LNCaP clone FGC (cell line): ENCODE results near the gene CA10.
A peak's percentile ranks its signal among the peaks of the same experiment; 100 is the strongest.

Source experiments
- DNase-seq: peaks from one replicate; pipeline ENCODE4 v3.0.0-alpha.2; 2011; ENCODE audit warnings: low read depth
- H3K4me3 ChIP-seq: 2 replicates; pipeline ENCODE4 v1.5.1; 2011; ENCODE audit warnings: mild to moderate bottlenecking, low read depth, low read length, control low read depth
- CTCF ChIP-seq: IDR thresholded peaks from 2 replicates; pipeline ENCODE4 v1.5.1; 2012; ENCODE audit warnings: mild to moderate bottlenecking; ENCODE audit not compliant: control insufficient read depth, insufficient read depth; ENCODE audit errors: extremely low read depth

CA10 gene

GRCh38 chr17:51840688-51841087 is 317.8 kb downstream of the CA10 start:
- H3K4me3 ChIP-seq, result no peak overlapping the region
- no peak for DNase-seq
- no peak for TF ChIP-seq CTCF

DNA sequence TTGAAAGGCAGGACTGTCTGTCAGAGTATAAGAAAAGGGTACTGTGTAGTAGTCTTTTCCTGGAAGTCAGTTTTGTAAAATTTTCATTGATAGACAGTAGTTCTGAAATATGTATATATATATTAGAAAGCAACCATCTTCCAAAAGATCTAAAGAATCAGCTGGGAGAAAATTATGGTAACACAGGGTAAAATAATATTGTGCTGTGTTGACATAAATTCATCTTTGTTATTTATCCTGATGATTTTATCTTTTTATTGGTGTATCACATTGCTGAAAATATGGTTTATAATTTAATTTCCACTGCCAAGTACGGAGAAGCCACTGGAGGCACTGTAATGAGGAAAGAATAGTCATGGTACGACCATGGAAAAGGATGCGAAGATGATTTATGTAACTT is 324.9 kb downstream of the CA10 start:
- TF ChIP-seq CTCF, result 0 out of 2 replicates have a peak, but pooled peaks have one; percentile 12
- no peak overlapping the region for H3K4me3 ChIP-seq
- no peak for DNase-seq

DNA sequence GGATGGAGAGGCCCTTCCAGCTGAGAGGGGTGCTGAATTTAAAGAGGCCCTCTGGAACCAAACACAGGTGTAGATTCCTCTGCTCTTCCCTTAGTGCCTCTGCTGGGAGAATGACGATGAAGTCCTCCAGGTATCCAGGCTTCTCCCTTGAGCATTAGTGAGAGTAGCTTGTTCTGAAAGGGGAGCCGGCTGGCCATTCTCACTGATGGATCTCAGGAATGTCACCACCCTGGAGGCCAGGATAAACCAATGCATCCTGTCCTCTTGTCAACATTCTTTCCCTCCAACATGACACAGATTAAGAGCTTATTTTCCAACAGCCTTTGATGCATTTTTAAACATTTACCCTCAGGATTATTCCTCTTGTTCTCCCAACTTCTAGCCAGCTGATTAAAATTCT is 325.5 kb downstream of the CA10 start:
- DNase-seq, result no peak
- TF ChIP-seq CTCF, result no peak

DNA sequence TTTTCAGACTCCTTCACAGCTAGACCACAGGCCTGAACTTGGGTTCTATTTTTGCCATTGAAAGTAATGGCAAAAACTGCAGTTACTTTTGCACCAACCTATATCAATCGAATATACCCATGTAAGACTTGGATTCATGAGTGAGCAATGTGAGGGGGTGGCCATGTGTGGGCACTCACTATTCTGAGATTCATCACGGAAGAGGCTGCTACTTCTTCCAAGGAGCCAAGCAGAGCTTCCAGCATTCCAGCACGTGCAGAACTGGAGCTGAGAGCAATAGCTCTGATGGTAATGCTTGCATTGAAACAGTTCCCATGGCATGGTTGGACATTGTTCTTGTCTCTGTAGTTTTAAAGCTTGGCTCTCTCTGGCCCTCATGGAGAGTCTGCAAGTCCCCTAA is 327.6 kb downstream of the CA10 start:
- no peak for TF ChIP-seq CTCF
- H3K4me3 ChIP-seq, result no peak overlapping the region
- no peak for DNase-seq

More for the DNA sequence above, 325.5 kb downstream of the CA10 start:
- H3K4me3 ChIP-seq, result no peak overlapping the region

DNA sequence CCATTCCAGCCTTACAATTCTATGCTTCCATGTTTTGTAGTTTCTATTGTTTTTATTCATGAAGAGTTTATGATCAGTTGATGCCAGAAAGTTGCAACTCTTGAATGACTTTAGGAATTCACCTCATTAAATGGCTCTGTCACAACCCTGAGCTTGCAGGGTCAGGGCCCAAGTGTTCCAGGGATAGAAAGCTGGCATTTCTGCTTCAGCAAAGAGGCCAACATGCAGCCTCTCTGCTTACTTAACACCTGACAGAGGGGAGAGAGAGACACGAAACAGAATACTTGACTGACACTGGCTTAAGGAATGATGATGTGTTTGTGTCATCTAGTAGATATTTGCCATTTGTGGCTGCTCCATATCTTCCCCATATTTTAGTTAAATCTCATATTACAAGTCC is 328.1 kb downstream of the CA10 start:
- no peak for TF ChIP-seq CTCF
- no peak overlapping the region for H3K4me3 ChIP-seq
- DNase-seq, result no peak

DNA sequence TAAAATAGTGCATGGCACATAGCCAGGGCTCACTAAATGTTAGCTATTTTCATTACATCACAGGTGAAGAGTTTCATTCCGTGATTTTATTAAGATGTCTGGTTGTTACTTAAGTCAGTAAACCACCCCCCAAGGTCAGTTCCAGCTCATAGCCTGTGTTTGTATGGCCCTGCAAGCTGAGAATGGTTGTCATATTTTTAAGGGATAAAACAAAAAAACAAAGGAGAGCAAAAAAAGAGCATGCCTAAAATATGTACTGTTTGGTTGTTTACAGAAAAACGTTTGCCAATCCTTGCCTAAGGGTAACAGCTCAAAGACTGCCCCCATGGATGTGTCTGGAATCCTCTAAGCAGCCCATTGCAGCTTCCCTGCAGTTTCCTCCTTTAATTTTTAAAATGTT is 329.6 kb downstream of the CA10 start:
- DNase-seq, result no peak
- TF ChIP-seq CTCF, result no peak
- H3K4me3 ChIP-seq, result no peak overlapping the region

DNA sequence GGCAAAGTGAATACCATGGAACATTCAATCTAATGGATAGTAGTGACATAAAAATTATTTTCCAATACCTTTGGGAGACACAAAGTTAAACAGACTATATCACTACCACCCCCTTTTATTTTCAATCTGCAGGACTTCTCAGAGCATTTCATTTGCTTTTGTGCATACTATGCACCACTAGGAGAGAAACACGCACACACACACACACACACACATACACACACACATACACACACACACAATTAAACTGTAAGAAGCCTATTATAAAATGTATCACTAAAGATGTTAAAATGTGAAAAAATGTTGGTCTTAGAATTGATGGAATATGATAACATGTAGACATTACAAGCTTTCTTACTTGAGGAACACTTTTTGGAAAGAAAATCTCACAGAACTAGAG is 331.4 kb downstream of the CA10 start:
- H3K4me3 ChIP-seq, result no peak overlapping the region
- TF ChIP-seq CTCF, result no peak
- no peak for DNase-seq
